BE2C (cell line): ENCODE data around the gene SPATA1.

Source experiments
- DNase-seq: peaks from one replicate; pipeline ENCODE4 v3.0.0-alpha.2; 2020
- H3K27me3 ChIP-seq: fragments of 250-450 bp; sonication (Bioruptor Pico); 2 replicates; pipeline ENCODE4 v1.5.1; 2020; ENCODE audit warnings: mild to moderate bottlenecking
- H3K36me3 ChIP-seq: fragments of 250-450 bp; sonication (Bioruptor Pico); 2 replicates; pipeline ENCODE4 v1.5.1; 2020; ENCODE audit warnings: mild to moderate bottlenecking
- H3K4me1 ChIP-seq: fragments of 250-450 bp; sonication (Bioruptor Pico); 2 replicates; pipeline ENCODE4 v1.5.1; 2020
- H3K4me3 ChIP-seq: 2 replicates; pipeline ENCODE4 v1.5.1; 2011; ENCODE audit warnings: low read depth, low read length
- H3K9me3 ChIP-seq: fragments of 250-450 bp; sonication (Bioruptor Pico); 2 replicates; pipeline ENCODE4 v1.5.1; 2020
- CTCF ChIP-seq: IDR thresholded peaks from 2 replicates; pipeline ENCODE4 v1.5.1; 2012; ENCODE audit warnings: mild to moderate bottlenecking, low read depth, low read length

The SPATA1 gene

GRCh38 chr1:84573967-84574842 lies 68.0 kb downstream of the SPATA1 start, which contains the start of gene CTBS:
CTBS (minus strand) TSS chr1:84574440; CDS start chr1:84574415, 25 bp downstream.
- peak; percentile 88 for DNase-seq
- Histone ChIP-seq H3K4me3 (peak within 1 kb of the TSS; percentile 60), H3K27me3 (no peaks in the 10 kb centered on the region), H3K36me3 (no peaks in the 10 kb centered on the region), H3K9me3 (no peaks in the 10 kb centered on the region), H3K4me1 (no peaks in the 10 kb centered on the region)
- no peak for TF ChIP-seq CTCF

- Histone ChIP-seq H3K4me1 (no peaks in the 10 kb centered on the region), H3K9me3 (no peaks in the 10 kb centered on the region), H3K27me3 (no peaks in the 10 kb centered on the region), H3K36me3 (no peaks in the 10 kb centered on the region), H3K4me3 (peak overlapping the region; percentile 46; the same call in 1 of the 2 replicates)
- no peak for TF ChIP-seq CTCF
- DNase-seq: no peak
Measured at GRCh38 chr1:84574936-84575335, 68.8 kb downstream of the SPATA1 start.

GRCh38 chr1:84581648-84582047 lies 75.5 kb downstream of the SPATA1 start:
- DNase-seq: no peak
- no peak overlapping the region for H3K4me3 ChIP-seq
- TF ChIP-seq CTCF: no peak
- H3K27me3 ChIP-seq: no peaks in the 10 kb centered on the region
- no peaks in the 10 kb centered on the region for H3K36me3 ChIP-seq
- H3K9me3 ChIP-seq: no peaks in the 10 kb centered on the region
- peaks cover 14% of the 10 kb centered on the region for H3K4me1 ChIP-seq

- Histone ChIP-seq H3K4me1 (peaks cover 19% of the 10 kb centered on the region), H3K4me3 (peak overlapping the region; percentile 20; the same call in 1 of the 2 replicates), H3K36me3 (no peaks in the 10 kb centered on the region), H3K27me3 (no peaks in the 10 kb centered on the region), H3K9me3 (no peaks in the 10 kb centered on the region)
- peak; percentile 79 for DNase-seq
- TF ChIP-seq CTCF: no peak
Measured at GRCh38 chr1:84582802-84583587, 76.8 kb downstream of the SPATA1 start.

GRCh38 chr1:84583648-84584047 lies 77.5 kb downstream of the SPATA1 start:
- no peak for TF ChIP-seq CTCF
- Histone ChIP-seq H3K27me3 (no peaks in the 10 kb centered on the region), H3K4me3 (no peak overlapping the region; the same call in 1 of the 2 replicates), H3K36me3 (no peaks in the 10 kb centered on the region), H3K4me1 (peaks cover 19% of the 10 kb centered on the region), H3K9me3 (no peaks in the 10 kb centered on the region)
- no peak for DNase-seq
